Parathyroid adenoma (tissue), 2 donors: ENCODE data around the gene COQ9.

Experiments used
- H2AFZ ChIP-seq: fragments of 300-600 bp; sonication (generic); one replicate; pipeline ENCODE4 v1.7.0; 2017; ENCODE audit warnings: antibody characterized with exemption, mild to moderate bottlenecking
- H3K27ac ChIP-seq: fragments of 300-600 bp; sonication (generic); one replicate; pipeline ENCODE4 v1.7.0; 2017
- H3K27me3 ChIP-seq: fragments of 300-600 bp; sonication (generic); one replicate; pipeline ENCODE4 v1.7.0; 2017; ENCODE audit warnings: low read length; ENCODE audit not compliant: control insufficient read depth, insufficient read depth
- H3K36me3 ChIP-seq: fragments of 300-600 bp; sonication (generic); one replicate; pipeline ENCODE4 v1.7.0; 2017; ENCODE audit warnings: low read length; ENCODE audit not compliant: control insufficient read depth, insufficient read depth
- H3K4me1 ChIP-seq: fragments of 300-600 bp; sonication (generic); one replicate; pipeline ENCODE4 v1.7.0; 2017; ENCODE audit warnings: control low read depth
- H3K4me2 ChIP-seq: fragments of 300-600 bp; sonication (generic); one replicate; pipeline ENCODE4 v1.7.0; 2017; ENCODE audit warnings: low read length
- H3K4me3 ChIP-seq: fragments of 300-600 bp; sonication (generic); one replicate; pipeline ENCODE4 v1.7.0; 2017; ENCODE audit warnings: low read depth, low read length
- H3K79me2 ChIP-seq: fragments of 300-600 bp; sonication (generic); one replicate; pipeline ENCODE4 v1.7.0; 2017; ENCODE audit warnings: control low read depth
- H3K9ac ChIP-seq: fragments of 300-600 bp; sonication (generic); one replicate; pipeline ENCODE4 v1.7.0; 2017; ENCODE audit warnings: mild to moderate bottlenecking
- H3K9me3 ChIP-seq: fragments of 300-600 bp; sonication (generic); one replicate; pipeline ENCODE4 v1.7.0; 2017; ENCODE audit warnings: low read length; ENCODE audit not compliant: control insufficient read depth
- CTCF ChIP-seq: fragments of 300-600 bp; sonication (generic); IDR thresholded peaks from one replicate; pipeline ENCODE4 v1.7.0; 2017; ENCODE audit warnings: antibody characterized with exemption, mild to moderate bottlenecking
- donor health status: primary hyperparathyroidism.

The COQ9 gene

GRCh38 chr16:57444711-57445110 is 2.6 kb upstream of the COQ9 start:
- no peak overlapping the region for H3K27ac ChIP-seq
- no peaks in the 10 kb centered on the region for H3K9me3 ChIP-seq
- no peaks in the 10 kb centered on the region for H3K36me3 ChIP-seq
- no peak overlapping the region for H3K4me3 ChIP-seq
- no peaks in the 10 kb centered on the region for H3K27me3 ChIP-seq
- H3K79me2 ChIP-seq = peaks cover 37% of the 10 kb centered on the region
- no peak for TF ChIP-seq CTCF
- H3K4me2 ChIP-seq = no peak overlapping the region
- H2AFZ ChIP-seq = no peak overlapping the region
- H3K9ac ChIP-seq = no peak overlapping the region
- peaks cover 14% of the 10 kb centered on the region for H3K4me1 ChIP-seq

GRCh38 chr16:57445510-57445909 is 1.8 kb upstream of the COQ9 start:
- no peak overlapping the region for H3K4me2 ChIP-seq
- peaks cover 37% of the 10 kb centered on the region for H3K79me2 ChIP-seq
- no peak overlapping the region for H3K27ac ChIP-seq
- no peak overlapping the region for H3K4me3 ChIP-seq
- H2AFZ ChIP-seq = no peak overlapping the region
- TF ChIP-seq CTCF = no peak
- H3K4me1 ChIP-seq = peaks cover 14% of the 10 kb centered on the region
- H3K36me3 ChIP-seq = no peaks in the 10 kb centered on the region
- no peaks in the 10 kb centered on the region for H3K27me3 ChIP-seq
- H3K9me3 ChIP-seq = no peaks in the 10 kb centered on the region
- no peak overlapping the region for H3K9ac ChIP-seq

GRCh38 chr16:57446531-57447185 is 621 bp upstream of the COQ9 start:
- Histone ChIP-seq H3K27me3 (no peaks in the 10 kb centered on the region), H3K27ac (peak overlapping the region; percentile 86), H3K9me3 (no peaks in the 10 kb centered on the region), H3K4me1 (peaks cover 14% of the 10 kb centered on the region), H2AFZ (peak overlapping the region; percentile 89), H3K4me3 (peak overlapping the region; percentile 86), H3K36me3 (no peaks in the 10 kb centered on the region), H3K4me2 (peak overlapping the region; percentile 73), H3K79me2 (peaks cover 34% of the 10 kb centered on the region), H3K9ac (peak overlapping the region; percentile 96)
- TF ChIP-seq CTCF = no peak

GRCh38 chr16:57452021-57452420 is 4.7 kb downstream of the COQ9 start:
- TF ChIP-seq CTCF = no peak
- H3K27me3 ChIP-seq = no peaks in the 10 kb centered on the region
- H3K9ac ChIP-seq = no peak overlapping the region
- H3K4me1 ChIP-seq = peaks cover 7% of the 10 kb centered on the region
- H2AFZ ChIP-seq = no peak overlapping the region
- H3K36me3 ChIP-seq = no peaks in the 10 kb centered on the region
- H3K27ac ChIP-seq = no peak overlapping the region
- H3K79me2 ChIP-seq = peaks cover 5% of the 10 kb centered on the region
- no peak overlapping the region for H3K4me3 ChIP-seq
- no peak overlapping the region for H3K4me2 ChIP-seq
- H3K9me3 ChIP-seq = no peaks in the 10 kb centered on the region
